WTC11 (cell line): ENCODE measurements around the gene SKIC8. TPM values are rescaled to one million over a fixed set of nuclear protein-coding genes. Genes with fewer than 3 reads are reported as not detected.
A peak's percentile ranks its signal among the peaks of the same experiment; 100 is the strongest.

ENCODE experiments used
- ATAC-seq: fragments of 200-7000 bp; cut with Tn5 transposase; 2 replicates; pipeline ENCODE4 v1.10.0; 2021; ENCODE audit warnings: mild to moderate bottlenecking, moderate library complexity
- CTCF ChIA-PET: fragments of 300-600 bp; sonication (Branson Sonifier 250); formaldehyde crosslinking; loops from one replicate; lab custom pipeline; 2021; ENCODE audit warnings: antibody characterized with exemption; lab: Charles Lee
- POLR2A ChIA-PET: fragments of 350-600 bp; sonication (Branson Sonifier 250); formaldehyde crosslinking; loops from one replicate; lab custom pipeline; 2021; ENCODE audit warnings: antibody characterized with exemption; lab: Charles Lee
- DNase-seq: peaks from one replicate; pipeline ENCODE4 v3.0.0; 2021; ENCODE audit warnings: low spot score
- H3K27ac Mint-ChIP-seq: 2 replicates; pipeline ENCODE4 v1.8.0; 2021; ENCODE audit warnings: mixed read lengths
- H3K27me3 Mint-ChIP-seq: 2 replicates; pipeline ENCODE4 v1.8.0; 2021; ENCODE audit warnings: low read depth, mild to moderate bottlenecking, moderate library complexity, mixed read lengths
- H3K36me3 Mint-ChIP-seq: 2 replicates; pipeline ENCODE4 v1.8.0; 2021; ENCODE audit warnings: mixed read lengths
- H3K4me1 Mint-ChIP-seq: 2 replicates; pipeline ENCODE4 v1.8.0; 2022; ENCODE audit warnings: mixed read lengths
- H3K4me3 Mint-ChIP-seq: 2 replicates; pipeline ENCODE4 v1.8.0; 2021; ENCODE audit warnings: mild to moderate bottlenecking, moderate library complexity, mixed read lengths
- H3K9me3 Mint-ChIP-seq: 2 replicates; pipeline ENCODE4 v1.8.0; 2021; ENCODE audit warnings: mixed read lengths
- AFF4 ChIP-seq: sonication (generic); formaldehyde crosslinking; IDR thresholded peaks from 2 replicates; pipeline ENCODE4 v1.8.1; 2023; ENCODE audit warnings: mild to moderate bottlenecking, missing genetic modification reagents, borderline replicate concordance
- ARID4B ChIP-seq: sonication (generic); formaldehyde crosslinking; IDR thresholded peaks from 2 replicates; pipeline ENCODE4 v1.8.0; 2023; ENCODE audit warnings: missing genetic modification reagents, mild to moderate bottlenecking, borderline replicate concordance
- CBFB ChIP-seq: sonication (generic); formaldehyde crosslinking; IDR thresholded peaks from 2 replicates; pipeline ENCODE4 v1.8.1; 2022; ENCODE audit warnings: mild to moderate bottlenecking, low read depth, missing genetic modification reagents
- CTCF ChIP-seq: fragments of 200-600 bp; IDR thresholded peaks from 2 replicates; pipeline ENCODE4 v1.8.0; 2022; ENCODE audit warnings: antibody characterized with exemption
- E2F1 ChIP-seq: sonication (generic); formaldehyde crosslinking; IDR thresholded peaks from 2 replicates; pipeline ENCODE4 v1.8.0; 2022; ENCODE audit warnings: mild to moderate bottlenecking, missing genetic modification reagents
- MAX ChIP-seq: sonication (generic); formaldehyde crosslinking; IDR thresholded peaks from 2 replicates; pipeline ENCODE4 v1.8.0; 2022; ENCODE audit warnings: mild to moderate bottlenecking, missing genetic modification reagents
- PRRX2 ChIP-seq: fragments of 250-450 bp; sonication (Bioruptor Pico); IDR thresholded peaks from 2 replicates; pipeline ENCODE4 v1.8.0; 2021; ENCODE audit warnings: mild to moderate bottlenecking
- RELA ChIP-seq: sonication (generic); formaldehyde crosslinking; IDR thresholded peaks from 2 replicates; pipeline ENCODE4 v1.8.1; 2022; ENCODE audit warnings: missing genetic modification reagents, mild to moderate bottlenecking, borderline replicate concordance
- SMAD4 ChIP-seq: sonication (generic); formaldehyde crosslinking; IDR thresholded peaks from 2 replicates; pipeline ENCODE4 v1.8.0; 2022; ENCODE audit warnings: mild to moderate bottlenecking, missing genetic modification reagents
- ZBTB43 ChIP-seq: sonication (generic); formaldehyde crosslinking; IDR thresholded peaks from 2 replicates; pipeline ENCODE4 v1.8.1; 2023; ENCODE audit warnings: mild to moderate bottlenecking, missing genetic modification reagents
- ZMAT4 ChIP-seq: fragments of 250-450 bp; sonication (Bioruptor Pico); IDR thresholded peaks from 2 replicates; pipeline ENCODE4 v1.9.0; 2021; ENCODE audit warnings: mild to moderate bottlenecking
- ZNF121 ChIP-seq: sonication (generic); formaldehyde crosslinking; IDR thresholded peaks from 2 replicates; pipeline ENCODE4 v1.8.0; 2023; ENCODE audit warnings: missing genetic modification reagents
- ZNF138 ChIP-seq: sonication (generic); formaldehyde crosslinking; conservative IDR thresholded peaks from 2 replicates; pipeline ENCODE4 v1.8.1; 2022; ENCODE audit warnings: mild to moderate bottlenecking, moderate library complexity, missing genetic modification reagents
- ZNF512 ChIP-seq: sonication (generic); formaldehyde crosslinking; IDR thresholded peaks from 2 replicates; pipeline ENCODE4 v1.8.1; 2022; ENCODE audit warnings: missing genetic modification reagents, borderline replicate concordance
- ZNF671 ChIP-seq: fragments of 250-450 bp; sonication (Bioruptor Pico); IDR thresholded peaks from 2 replicates; pipeline ENCODE4 v1.8.0; 2021; ENCODE audit warnings: mild to moderate bottlenecking
- total RNA-seq: library from RNA; stranded (reverse); gene quantifications from 3 replicates; pipeline ENCODE4 v1.2.3, GENCODE V29; 2021

Gene SKIC8
- total RNA-seq, 1 experiment from 2014 or later: 55.6 TPM

- TF ChIP-seq AFF4 (CRISPR knock-in tag) (no peak), ZBTB43 (no peak), CTCF (no peak), CBFB (CRISPR knock-in tag) (no peak), ZNF512 (no peak), PRRX2 (no peak), RELA (CRISPR knock-in tag) (no peak), ZNF138 (CRISPR knock-in tag) (no peak), SMAD4 (no peak), E2F1 (CRISPR knock-in tag) (no peak)
Measured at GRCh38 chr15:78323693-78324092, 24.3 kb upstream of the SKIC8 start (continued).

- ChIA-PET POLR2A (interaction anchor here (0.5 kb wide), 1 partner anchor 478 kb away, joined by 5 read pairs; no protein-coding TSS in a partner anchor), CTCF (interaction anchor here (0.6 to 2.5 kb wide), 12 partner anchors 11 to 505 kb away, joined by 3 to 13 read pairs (median 3); partner anchors contain the start of gene CRABP1)
- Mint-ChIP-seq H3K4me1 (peaks cover 36% of the 10 kb centered on the region), H3K27ac (no peak overlapping the region), H3K4me3 (no peak overlapping the region), H3K9me3 (no peaks in the 10 kb centered on the region), H3K27me3 (no peaks in the 10 kb centered on the region), H3K36me3 (no peaks in the 10 kb centered on the region)
- DNase-seq (no peak), ATAC-seq (peak; percentile 8)
- TF ChIP-seq ZNF671 (CRISPR knock-in tag) (no peak), ARID4B (CRISPR knock-in tag) (no peak), MAX (CRISPR knock-in tag) (no peak), AFF4 (CRISPR knock-in tag) (no peak), ZMAT4 (CRISPR knock-in tag) (no peak), ZNF121 (no peak)
Measured at GRCh38 chr15:78322724-78323521, 23.5 kb upstream of the SKIC8 start.
